Liver (tissue), 9 donors: ENCODE measurements around the gene FIBP. TPM values are rescaled to one million over a fixed set of nuclear protein-coding genes. Genes with fewer than 3 reads are reported as not detected.
A peak's percentile ranks its signal among the peaks of the same experiment; 100 is the strongest.

ENCODE experiments used
- DNase-seq: peaks from one replicate; pipeline ENCODE4 v3.0.0-alpha.2; 2017; ENCODE audit warnings: low spot score
- H3K27ac ChIP-seq, 2 donors: one replicate each; pipeline ENCODE4 v1.7.0; 2013; ENCODE audit warnings: inconsistent platforms in 2 of 2, low read length in 2 of 2, control low read depth in 1 of 2, low read depth in 1 of 2, mild to moderate bottlenecking in 1 of 2
- H3K27me3 ChIP-seq, 4 donors: one replicate each; pipeline versions ENCODE4 v1.6.1 to v1.7.0; 2013; ENCODE audit warnings: low read length in 3 of 4, inconsistent platforms in 1 of 4, mild to moderate bottlenecking in 1 of 4, moderate library complexity in 1 of 4; ENCODE audit not compliant: control insufficient read depth in 4 of 4, insufficient read depth in 4 of 4
- H3K36me3 ChIP-seq, 4 donors: one replicate each; pipeline versions ENCODE4 v1.6.1 to v1.7.0; 2013; ENCODE audit warnings: low read length in 3 of 4, mild to moderate bottlenecking in 3 of 4, low read depth in 1 of 4, moderate library complexity in 1 of 4; ENCODE audit not compliant: control insufficient read depth in 4 of 4, insufficient read depth in 3 of 4
- H3K4me1 ChIP-seq, 4 donors: one replicate each; pipeline versions ENCODE4 v1.6.1 to v1.7.0; 2013; ENCODE audit warnings: low read length in 3 of 4, mild to moderate bottlenecking in 3 of 4, moderate library complexity in 1 of 4; ENCODE audit not compliant: control insufficient read depth in 4 of 4, insufficient read depth in 4 of 4
- H3K4me3 ChIP-seq, 3 donors: one replicate each; pipeline versions ENCODE4 v1.6.1 to v1.7.0; 2013; ENCODE audit warnings: low read length in 3 of 3, control low read depth in 1 of 3, low read depth in 1 of 3, mild to moderate bottlenecking in 1 of 3
- H3K9ac ChIP-seq, 2 donors: one replicate each; pipeline ENCODE4 v1.7.0; 2013; ENCODE audit warnings: low read length in 2 of 2, mild to moderate bottlenecking in 2 of 2, moderate library complexity in 2 of 2, control low read depth in 1 of 2, low read depth in 1 of 2
- H3K9me3 ChIP-seq, 4 donors: one replicate each; pipeline versions ENCODE4 v1.6.1 to v1.7.0; 2013; ENCODE audit warnings: low read length in 3 of 4; ENCODE audit not compliant: control insufficient read depth in 4 of 4
- FOXA1 ChIP-seq: IDR thresholded peaks from 2 replicates; pipeline ENCODE4 v1.6.1; 2016; ENCODE audit warnings: antibody characterized with exemption
- FOXA2 ChIP-seq: IDR thresholded peaks from 2 replicates; pipeline ENCODE4 v1.6.1; 2016; ENCODE audit warnings: antibody characterized with exemption
- HNF4A ChIP-seq, 2 donors: conservative IDR thresholded peaks; 2 replicates each; pipeline ENCODE4 v1.6.1; 2016; ENCODE audit warnings: antibody characterized with exemption in 2 of 2, mild to moderate bottlenecking in 2 of 2
- HNF4G ChIP-seq: IDR thresholded peaks from 2 replicates; pipeline ENCODE4 v1.6.1; 2016; ENCODE audit warnings: antibody characterized with exemption
- JUND ChIP-seq, 2 donors: IDR thresholded peaks; 2 replicates each; pipeline ENCODE4 v1.6.1; 2016; ENCODE audit warnings: antibody characterized with exemption in 2 of 2
- NR2F2 ChIP-seq: IDR thresholded peaks from 2 replicates; pipeline ENCODE4 v1.6.1; 2016; ENCODE audit warnings: antibody characterized with exemption
- RAD21 ChIP-seq, 2 donors: IDR thresholded peaks; 2 replicates each; pipeline ENCODE4 v1.6.1; 2016; ENCODE audit warnings: antibody characterized with exemption in 2 of 2, mild to moderate bottlenecking in 2 of 2
- SP1 ChIP-seq: IDR thresholded peaks from 2 replicates; pipeline ENCODE4 v1.6.1; 2018; ENCODE audit warnings: antibody characterized with exemption, mild to moderate bottlenecking
- TAF1 ChIP-seq: conservative IDR thresholded peaks from 2 replicates; pipeline ENCODE4 v1.6.1; 2016; ENCODE audit warnings: antibody characterized with exemption, mild to moderate bottlenecking
- YY1 ChIP-seq: IDR thresholded peaks from 2 replicates; pipeline ENCODE4 v1.6.1; 2016; ENCODE audit warnings: antibody characterized with exemption, mild to moderate bottlenecking
- WGBS: extraction: QIAGEN DNeasy Blood & Tissue Kit; methylation state at CpG from one replicate; pipeline ENCODE4 v1.1.7; 2013; 5-methylcytosine and 5-hydroxymethylcytosine counted together
- polyA plus RNA-seq, 2 donors: library from polyadenylated mRNA; stranded (reverse) in 1 of 2; unstranded in 1 of 2; fragments of 200-250 nt in 1 of 2; fragments of >200 nt in 1 of 2; fragmentation: Nextera tagmentation in 1 of 2; extraction: Ambion mirVana in 1 of 2; gene quantifications; one replicate each; pipeline versions ENCODE4 v1.2.1 to v1.2.3, GENCODE V29; 2013 to 2015
- total RNA-seq, 2 donors: library from RNA; depleted of rRNA; stranded (reverse); fragments of >200 nt; gene quantifications; one replicate each; pipeline ENCODE4 v1.2.3, GENCODE V29; 2014
- TF ChIP-seq, protein P1 (sequence below): IDR thresholded peaks from 2 replicates; pipeline ENCODE4 v1.6.1; 2016; ENCODE audit warnings: antibody characterized with exemption
- TF ChIP-seq, protein P2 (sequence below): IDR thresholded peaks from 2 replicates; pipeline ENCODE4 v1.6.1; 2016; ENCODE audit warnings: antibody characterized with exemption
- TF ChIP-seq, protein P3 (sequence below): fragments of 150-350 bp; IDR thresholded peaks from 2 replicates; pipeline ENCODE4 v1.5.1; 2017; ENCODE audit warnings: improper control_type of control experiment, low read depth, low read length; ENCODE audit not compliant: missing input control
- donor health status: healthy.
- donor health status: healthy.
- donor health status: healthy.
- donor health status: healthy.
- donor health status: healthy.

Gene FIBP
- total and polyA plus RNA-seq, 4 donors, result 23.7 to 45.4 (median 29.1) TPM

DNA sequence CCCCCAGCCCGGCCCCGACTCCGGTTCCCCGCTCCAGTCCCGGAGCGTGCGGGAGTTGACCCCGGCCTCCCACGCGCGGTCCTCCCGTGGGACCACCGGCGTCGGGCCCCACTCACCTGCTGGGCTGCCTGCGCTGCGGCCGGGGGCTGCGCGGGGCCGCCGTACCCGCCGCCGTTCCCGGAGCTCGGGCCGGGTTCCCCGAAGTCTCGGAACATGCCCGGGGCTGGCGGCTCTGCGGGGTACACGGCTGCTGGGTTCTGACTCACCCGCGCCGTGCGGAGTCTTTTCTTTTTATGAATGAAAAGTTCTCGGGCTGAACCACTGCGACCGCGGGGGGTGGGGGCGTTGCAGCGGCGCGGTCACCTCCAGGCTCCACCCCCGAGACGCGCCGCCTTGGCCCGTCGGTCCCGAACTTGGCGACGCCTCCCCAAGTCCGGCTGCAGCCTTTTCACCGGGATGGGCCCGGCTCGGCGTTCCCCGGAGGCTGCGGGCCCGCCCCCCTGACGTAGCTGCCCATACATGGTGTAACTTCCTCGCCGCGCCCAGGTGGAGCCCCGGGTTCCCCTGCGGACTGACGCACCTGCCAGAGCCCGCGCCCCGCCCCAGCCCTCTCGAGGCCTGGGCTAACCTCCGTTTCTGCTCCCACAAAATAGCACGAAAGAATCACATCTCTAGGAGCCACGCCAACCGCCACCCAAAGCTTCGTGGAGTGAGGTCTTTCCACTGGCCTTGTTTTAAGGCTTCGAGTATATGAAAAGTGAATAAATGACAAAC is 12.0 kb upstream of the FIBP start, which contains the start of gene FOSL1:
Gene FOSL1 (minus strand): TSS at position 264 of the 774 bp plus-strand sequence. CDS start 49 bp downstream, at position 215.
- Histone ChIP-seq H3K36me3 (peaks cover 0 to 1% (median 0%) of the 10 kb centered on the region in 4 donors), H3K27me3 (no peaks in the 10 kb centered on the region), H3K27ac (no peak within 1 kb of the TSS), H3K9me3 (no peaks in the 10 kb centered on the region), H3K4me1 (peaks cover 0 to 16% (median 10%) of the 10 kb centered on the region in 4 donors), H3K4me3 (peak within 1 kb of the TSS; percentile 1 to 47 (median 44)), H3K9ac (peak within 1 kb of the TSS in 1 of 2 donors; percentile 50)
- DNase-seq, result peak; percentile 70
- WGBS, result 3% methylated on average over 80 of the region's 80 CpGs
- no peak for TF ChIP-seq NR2F2
- TF ChIP-seq HNF4A (conservative IDR thresholded peaks at IDR 0.05), result no peak
- peak; percentile 28 for TF ChIP-seq SP1
- peak in 1 of 2 donors; percentile 10 for TF ChIP-seq RAD21 (IDR thresholded peaks at IDR 0.05)

DNA sequence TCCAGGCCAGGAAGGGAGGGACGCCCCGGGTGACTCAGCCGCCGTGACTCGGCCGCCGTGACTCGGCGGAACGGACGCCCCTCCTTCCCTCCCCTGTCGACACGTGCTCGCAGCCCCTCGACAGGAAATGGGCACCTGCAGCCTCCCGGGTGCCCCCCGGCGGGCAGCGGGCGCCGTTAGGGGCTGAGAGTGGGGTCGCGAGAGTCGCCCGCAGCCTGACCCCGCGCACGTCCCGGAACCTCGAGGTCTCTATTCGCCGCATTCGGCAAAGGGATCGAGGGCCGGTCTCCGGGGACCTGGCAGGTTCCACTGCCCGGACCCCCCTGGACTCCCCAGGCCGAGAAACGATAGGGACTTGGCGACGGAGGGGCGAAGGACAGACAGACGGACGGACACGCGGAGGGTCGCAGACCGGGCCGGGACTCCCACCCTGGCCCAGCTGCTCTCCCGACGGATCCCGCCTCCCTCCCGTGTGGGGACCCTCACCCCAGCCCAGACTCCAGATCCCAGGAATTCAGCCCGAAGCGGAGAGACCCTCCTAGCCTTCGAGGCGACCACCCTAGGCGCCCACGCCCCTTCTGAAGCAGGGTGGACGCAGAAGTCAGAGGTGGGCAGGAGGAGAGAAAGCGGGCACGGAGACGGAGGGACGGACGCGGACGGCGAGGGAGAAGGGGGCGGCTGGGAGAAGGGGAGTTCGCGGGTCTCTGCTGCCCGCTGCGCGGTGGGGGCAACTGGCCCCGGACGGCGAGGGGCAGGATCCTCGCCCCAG is 11.3 kb upstream of the FIBP start:
- DNase-seq, result no peak
- H3K9ac ChIP-seq, result peak overlapping the region in 1 of 2 donors; percentile 50
- peak overlapping the region; percentile 1 to 47 (median 44) for H3K4me3 ChIP-seq
- no peaks in the 10 kb centered on the region for H3K9me3 ChIP-seq
- no peak for TF ChIP-seq JUND (IDR thresholded peaks at IDR 0.05)
- no peak for TF ChIP-seq SP1
- TF ChIP-seq FOXA1, result no peak
- TF ChIP-seq, protein P1, sequence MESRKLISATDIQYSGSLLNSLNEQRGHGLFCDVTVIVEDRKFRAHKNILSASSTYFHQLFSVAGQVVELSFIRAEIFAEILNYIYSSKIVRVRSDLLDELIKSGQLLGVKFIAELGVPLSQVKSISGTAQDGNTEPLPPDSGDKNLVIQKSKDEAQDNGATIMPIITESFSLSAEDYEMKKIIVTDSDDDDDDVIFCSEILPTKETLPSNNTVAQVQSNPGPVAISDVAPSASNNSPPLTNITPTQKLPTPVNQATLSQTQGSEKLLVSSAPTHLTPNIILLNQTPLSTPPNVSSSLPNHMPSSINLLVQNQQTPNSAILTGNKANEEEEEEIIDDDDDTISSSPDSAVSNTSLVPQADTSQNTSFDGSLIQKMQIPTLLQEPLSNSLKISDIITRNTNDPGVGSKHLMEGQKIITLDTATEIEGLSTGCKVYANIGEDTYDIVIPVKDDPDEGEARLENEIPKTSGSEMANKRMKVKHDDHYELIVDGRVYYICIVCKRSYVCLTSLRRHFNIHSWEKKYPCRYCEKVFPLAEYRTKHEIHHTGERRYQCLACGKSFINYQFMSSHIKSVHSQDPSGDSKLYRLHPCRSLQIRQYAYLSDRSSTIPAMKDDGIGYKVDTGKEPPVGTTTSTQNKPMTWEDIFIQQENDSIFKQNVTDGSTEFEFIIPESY, result no peak
- no peak for TF ChIP-seq HNF4G
- no peak for TF ChIP-seq TAF1
- TF ChIP-seq HNF4A (conservative IDR thresholded peaks at IDR 0.05), result no peak
- no peak for TF ChIP-seq FOXA2
- TF ChIP-seq, protein P2, sequence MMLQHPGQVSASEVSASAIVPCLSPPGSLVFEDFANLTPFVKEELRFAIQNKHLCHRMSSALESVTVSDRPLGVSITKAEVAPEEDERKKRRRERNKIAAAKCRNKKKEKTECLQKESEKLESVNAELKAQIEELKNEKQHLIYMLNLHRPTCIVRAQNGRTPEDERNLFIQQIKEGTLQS, result no peak
- TF ChIP-seq NR2F2, result no peak
- TF ChIP-seq YY1, result no peak
- H3K4me1 ChIP-seq, result peaks cover 0 to 16% (median 10%) of the 10 kb centered on the region in 4 donors
- no peak overlapping the region for H3K27ac ChIP-seq
- H3K27me3 ChIP-seq, result no peaks in the 10 kb centered on the region
- H3K36me3 ChIP-seq, result peaks cover 0 to 1% (median 0%) of the 10 kb centered on the region in 4 donors
- WGBS, result 5% methylated on average over 78 of the region's 78 CpGs

DNA sequence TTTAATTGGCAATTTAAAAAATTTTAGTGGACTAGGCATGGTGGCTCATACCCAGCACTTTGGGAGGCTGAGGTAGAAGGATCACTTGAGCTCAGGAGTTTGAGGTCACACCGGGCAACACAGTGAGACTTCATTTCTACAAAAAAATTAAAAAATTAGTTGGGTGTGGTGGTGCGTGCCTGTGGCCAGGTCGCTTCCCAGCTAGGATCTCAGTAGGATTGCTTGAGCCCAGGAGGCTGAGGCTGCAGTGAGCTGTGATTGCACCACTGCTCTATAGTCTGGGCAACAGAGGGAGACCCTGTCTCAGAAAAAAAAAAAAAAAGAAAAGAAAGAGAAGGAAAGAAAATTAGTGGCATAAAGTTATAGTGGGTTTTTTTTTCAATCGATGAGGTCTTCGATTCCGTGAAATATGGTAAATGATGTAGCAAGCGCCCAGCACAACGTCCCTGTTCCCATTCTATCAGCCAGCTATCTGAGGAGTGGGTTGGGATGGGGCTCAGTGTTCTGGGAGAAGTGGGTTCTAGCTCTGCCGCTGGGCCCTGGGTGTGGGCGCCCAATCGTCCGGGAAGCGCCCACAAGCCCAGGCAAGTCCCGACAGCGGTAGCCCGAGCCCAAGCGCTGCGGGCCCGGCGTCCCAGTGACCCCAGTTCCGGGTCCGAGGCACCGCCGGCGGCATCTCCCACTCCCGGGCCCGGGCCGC is 10.5 kb upstream of the FIBP start:
- H3K9ac ChIP-seq, result no peak overlapping the region
- peak overlapping the region in 1 of 3 donors; percentile 44 for H3K4me3 ChIP-seq
- DNase-seq, result no peak
- H3K4me1 ChIP-seq, result peaks cover 0 to 16% (median 10%) of the 10 kb centered on the region in 4 donors
- H3K27ac ChIP-seq, result no peak overlapping the region
- no peaks in the 10 kb centered on the region for H3K27me3 ChIP-seq
- 25% methylated on average over 28 of the region's 28 CpGs for WGBS
- no peaks in the 10 kb centered on the region for H3K9me3 ChIP-seq
- peaks cover 0 to 1% (median 0%) of the 10 kb centered on the region in 4 donors for H3K36me3 ChIP-seq
- TF ChIP-seq, protein P3, sequence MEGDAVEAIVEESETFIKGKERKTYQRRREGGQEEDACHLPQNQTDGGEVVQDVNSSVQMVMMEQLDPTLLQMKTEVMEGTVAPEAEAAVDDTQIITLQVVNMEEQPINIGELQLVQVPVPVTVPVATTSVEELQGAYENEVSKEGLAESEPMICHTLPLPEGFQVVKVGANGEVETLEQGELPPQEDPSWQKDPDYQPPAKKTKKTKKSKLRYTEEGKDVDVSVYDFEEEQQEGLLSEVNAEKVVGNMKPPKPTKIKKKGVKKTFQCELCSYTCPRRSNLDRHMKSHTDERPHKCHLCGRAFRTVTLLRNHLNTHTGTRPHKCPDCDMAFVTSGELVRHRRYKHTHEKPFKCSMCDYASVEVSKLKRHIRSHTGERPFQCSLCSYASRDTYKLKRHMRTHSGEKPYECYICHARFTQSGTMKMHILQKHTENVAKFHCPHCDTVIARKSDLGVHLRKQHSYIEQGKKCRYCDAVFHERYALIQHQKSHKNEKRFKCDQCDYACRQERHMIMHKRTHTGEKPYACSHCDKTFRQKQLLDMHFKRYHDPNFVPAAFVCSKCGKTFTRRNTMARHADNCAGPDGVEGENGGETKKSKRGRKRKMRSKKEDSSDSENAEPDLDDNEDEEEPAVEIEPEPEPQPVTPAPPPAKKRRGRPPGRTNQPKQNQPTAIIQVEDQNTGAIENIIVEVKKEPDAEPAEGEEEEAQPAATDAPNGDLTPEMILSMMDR, result no peak
- no peak for TF ChIP-seq SP1
- no peak for TF ChIP-seq HNF4A (conservative IDR thresholded peaks at IDR 0.05)
- no peak for TF ChIP-seq NR2F2
- no peak for TF ChIP-seq JUND (IDR thresholded peaks at IDR 0.05)
